Myocyte (in vitro differentiated cells): ENCODE measurements around the gene ANKRD53. TPM values are rescaled to one million over a fixed set of nuclear protein-coding genes. Genes with fewer than 3 reads are reported as not detected.

Experiments used
- DNase-seq: peaks from one replicate; pipeline ENCODE4 v3.0.0-alpha.2; 2012; ENCODE audit warnings: low read depth
- total RNA-seq: library from RNA; depleted of rRNA; stranded (reverse); fragments of >200 nt; gene quantifications from 2 replicates; pipeline ENCODE4 v1.2.3, GENCODE V29; 2014

Gene ANKRD53
- total RNA-seq, 1 donor from 2014 or later, result 1.5 TPM

DNA sequence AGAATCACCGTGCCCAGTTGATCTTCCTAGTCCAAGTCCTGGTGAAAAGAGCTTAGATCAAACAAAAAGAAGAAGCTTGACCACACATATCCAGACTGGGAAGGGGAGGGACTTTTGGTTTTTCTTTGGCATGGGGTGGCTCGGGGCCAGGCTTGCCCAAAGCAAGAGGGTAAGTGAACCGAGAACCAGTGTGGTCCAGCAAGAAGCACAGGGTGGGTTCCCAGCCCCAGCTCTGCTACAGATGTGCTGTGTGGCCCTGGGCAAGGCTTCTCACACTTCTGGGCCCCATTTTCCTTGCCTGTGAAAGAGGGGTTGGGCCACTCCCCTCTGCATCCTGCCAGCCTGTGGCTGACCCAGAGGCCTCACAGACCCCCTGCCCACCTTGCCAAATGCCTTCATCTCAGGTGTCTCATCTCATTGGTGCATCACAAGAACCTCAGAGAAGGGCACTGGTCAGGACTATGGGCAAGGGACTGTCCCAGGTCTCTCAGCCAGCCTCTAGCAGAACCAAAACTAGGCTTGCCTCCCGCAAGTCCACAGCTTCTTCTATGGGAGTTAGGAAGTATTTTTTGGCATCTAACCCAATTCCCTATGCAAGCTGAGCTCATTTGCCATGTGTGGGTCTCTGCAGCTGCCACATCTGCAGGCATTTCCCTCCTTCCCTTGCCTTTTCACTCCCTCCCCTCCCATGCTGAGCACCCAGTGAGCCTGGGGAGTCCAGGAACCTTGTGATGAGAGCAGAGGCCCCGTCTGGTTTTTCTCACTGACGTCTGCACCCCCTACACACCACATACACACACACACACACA lies 35.8 kb upstream of the ANKRD53 start:
- peak; percentile 58 for DNase-seq

DNA sequence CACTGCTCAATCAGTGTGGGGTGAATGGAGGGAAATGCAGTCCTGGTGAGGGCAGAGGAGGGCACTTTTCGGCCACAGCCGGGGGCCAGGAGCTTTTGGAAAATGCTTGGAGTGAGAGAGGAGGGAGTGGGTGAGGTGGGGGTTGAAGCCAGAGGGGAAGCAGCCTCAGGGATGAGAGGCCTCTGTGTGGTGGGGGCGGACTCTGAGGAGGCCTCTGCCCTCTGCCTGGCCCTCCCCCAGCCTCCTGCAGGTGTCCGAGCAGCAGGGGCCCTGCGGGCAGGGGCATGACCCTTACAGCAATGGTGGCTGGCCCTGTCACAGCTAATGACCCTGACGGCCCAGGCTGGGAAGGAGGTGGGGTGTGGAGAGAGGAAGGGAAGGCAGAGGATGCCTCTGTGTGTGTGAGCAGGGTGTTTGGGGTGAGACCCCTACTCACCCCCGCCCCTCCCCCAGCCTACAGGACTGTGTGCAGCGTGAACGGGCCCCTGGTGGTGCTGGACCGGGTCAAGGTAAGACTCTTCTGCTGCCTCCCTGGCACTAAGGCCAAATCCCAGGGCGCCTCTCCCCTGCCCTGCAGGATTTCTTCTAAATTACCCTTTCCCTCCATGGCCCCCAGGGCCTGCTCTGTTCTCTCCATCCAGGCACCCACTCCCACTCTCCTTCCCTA lies 35.1 kb upstream of the ANKRD53 start:
- DNase-seq, result no peak

DNA sequence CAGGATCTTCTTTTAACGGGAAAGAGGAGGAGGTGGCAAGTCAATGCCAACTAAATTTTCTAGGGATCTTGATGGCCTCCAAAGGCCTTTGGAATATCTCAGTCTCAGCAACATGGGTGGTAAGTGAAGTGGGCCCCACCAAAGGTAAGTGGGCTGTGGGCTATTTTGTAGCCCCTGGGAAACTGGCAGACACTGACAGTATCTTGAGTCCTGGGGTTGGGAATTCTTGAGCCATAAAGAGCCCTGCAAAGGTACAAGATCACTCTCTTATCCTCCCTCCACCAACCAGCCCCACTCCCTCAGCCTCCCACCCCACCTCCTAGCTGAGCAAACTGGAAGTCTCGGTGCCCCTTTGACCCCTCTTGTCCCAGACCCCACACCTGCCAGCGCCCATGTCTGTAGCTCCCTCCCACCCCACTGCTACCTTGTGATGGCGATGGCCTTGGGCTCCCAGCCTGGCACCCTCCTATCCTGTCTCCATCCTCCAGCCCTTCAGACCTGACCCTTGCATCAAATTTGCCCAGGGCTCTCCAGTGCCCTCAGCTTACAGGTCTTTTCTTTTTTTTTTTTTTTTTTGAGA lies 34.2 kb upstream of the ANKRD53 start:
- no peak for DNase-seq

DNA sequence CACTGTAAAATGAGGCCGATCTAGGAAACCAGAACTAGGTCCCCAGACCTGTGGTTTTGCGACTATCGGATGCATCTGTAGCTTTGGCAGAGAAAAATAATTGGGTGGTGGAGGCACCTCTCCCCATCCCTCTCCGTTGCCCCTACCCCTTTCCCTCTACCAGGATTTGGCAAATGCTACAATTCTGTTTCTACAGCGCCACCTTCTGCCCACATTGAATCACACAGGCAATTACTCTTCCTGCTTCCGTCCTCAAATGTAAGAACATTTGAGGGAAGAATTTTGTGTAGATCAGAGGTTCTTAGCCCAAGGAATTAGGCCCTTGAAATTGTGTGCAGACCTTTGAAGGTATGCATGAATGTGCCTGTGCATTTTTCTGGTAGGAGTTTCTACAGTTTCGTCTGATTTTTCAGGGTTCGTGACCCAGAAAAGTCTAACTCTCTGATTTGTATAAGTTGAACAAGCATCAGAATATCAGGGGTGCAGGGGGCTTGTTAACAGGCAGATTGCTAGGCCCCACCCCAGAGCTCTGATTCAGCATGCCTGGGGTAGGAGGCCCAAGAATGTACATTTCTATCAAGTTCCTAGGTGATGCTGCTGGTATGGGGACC lies 31.5 kb upstream of the ANKRD53 start:
- peak; percentile 74 for DNase-seq

DNA sequence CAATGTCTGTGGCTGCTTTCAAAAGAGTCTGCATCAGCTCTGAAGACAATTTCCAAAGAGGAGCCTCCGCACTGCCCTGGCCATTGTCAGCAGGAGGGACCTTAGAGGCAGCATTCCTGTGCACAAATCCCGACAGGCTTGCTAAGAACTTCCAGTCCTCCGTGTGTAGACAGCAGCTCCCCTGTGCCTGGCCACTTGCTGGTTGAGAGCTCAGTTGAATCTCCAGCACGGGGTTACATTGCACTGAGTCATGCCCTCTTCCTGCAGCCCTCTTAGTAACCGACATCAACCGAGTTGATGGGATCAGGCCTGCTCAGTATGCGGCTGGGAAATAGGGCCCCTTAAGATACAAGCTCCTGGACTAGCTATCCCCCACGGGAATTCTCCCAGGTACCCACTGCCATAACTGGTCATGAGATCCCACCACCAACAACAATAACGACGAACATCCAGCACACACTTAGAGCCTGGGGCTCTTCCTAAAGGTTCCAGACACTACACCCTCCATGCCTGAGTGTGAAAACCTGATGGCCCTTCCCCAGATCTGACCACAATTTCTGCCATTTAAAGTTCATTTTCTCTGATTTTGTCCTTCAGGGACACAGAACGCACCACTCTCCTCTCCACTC lies 30.8 kb upstream of the ANKRD53 start:
- no peak for DNase-seq

DNA sequence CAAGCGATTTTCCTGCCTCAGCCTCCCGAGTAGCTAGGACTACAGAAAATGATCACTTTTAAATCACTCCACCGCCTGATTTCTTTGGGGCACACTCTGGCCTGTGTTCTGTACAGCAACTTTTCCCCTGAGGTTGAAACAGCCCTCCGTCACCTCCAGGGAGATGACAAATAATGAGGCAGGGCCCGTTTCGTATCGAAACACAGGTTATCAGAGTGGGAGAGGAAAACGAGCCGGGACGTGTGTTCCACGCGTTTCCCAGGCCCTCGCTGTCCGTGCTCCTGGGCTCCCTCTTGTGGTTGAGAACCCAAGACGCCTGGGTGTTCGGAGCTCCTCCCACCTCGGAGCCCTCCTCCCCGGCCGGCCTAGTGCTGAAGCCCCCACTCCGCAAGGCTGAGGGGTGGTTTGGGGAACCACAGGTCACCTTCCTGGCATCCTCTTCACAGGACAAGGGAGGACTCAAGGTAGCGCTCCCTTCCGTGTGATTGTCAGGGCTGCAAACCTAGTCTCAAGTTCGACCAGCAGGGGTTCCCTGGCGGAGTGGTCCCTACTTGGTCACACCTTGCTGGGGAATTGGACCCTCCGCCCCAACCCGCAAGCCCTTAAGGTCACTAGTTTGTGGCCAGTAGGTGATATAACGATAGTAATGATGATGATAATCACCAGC lies 30.0 kb upstream of the ANKRD53 start:
- DNase-seq, result peak; percentile 83

DNA sequence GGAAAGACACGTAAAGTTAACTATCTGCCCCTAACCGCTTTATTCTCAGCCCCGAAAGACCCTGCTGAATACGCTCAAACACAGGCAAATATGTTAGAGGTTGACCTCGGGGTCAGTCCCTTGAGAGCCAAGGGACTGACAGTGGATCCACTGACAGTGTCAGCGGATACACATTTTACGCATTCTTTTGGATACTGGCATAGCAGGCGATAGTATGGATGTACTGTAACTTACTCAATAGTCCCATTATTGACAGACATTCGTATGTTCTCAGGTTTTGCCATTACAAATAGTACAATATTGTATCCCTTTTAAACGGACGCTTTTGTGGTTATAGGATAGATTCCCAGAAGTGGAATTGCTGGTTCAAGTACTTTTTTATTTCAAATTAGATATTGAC lies 29.3 kb upstream of the ANKRD53 start:
- DNase-seq, result no peak

DNA sequence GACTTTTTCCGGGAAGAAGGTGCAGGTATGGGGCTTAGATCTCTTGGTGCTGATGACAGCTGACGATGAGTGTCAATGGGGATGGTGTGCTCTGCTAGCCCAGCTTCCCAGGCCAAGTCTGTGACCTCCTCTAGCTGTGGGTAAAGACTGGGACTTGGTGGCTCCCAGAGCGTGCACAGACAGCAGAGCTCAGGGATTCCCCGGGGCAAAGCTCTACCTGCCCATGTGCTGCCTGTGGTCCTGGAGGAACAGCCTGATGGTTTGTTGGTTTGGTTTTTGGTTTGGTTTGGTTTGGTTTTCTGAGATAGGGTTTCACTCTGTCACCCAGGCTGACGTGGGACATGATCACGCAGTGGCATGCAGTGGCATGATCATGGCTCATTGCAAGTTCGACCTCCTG lies 23.5 kb upstream of the ANKRD53 start:
- DNase-seq, result no peak

DNA sequence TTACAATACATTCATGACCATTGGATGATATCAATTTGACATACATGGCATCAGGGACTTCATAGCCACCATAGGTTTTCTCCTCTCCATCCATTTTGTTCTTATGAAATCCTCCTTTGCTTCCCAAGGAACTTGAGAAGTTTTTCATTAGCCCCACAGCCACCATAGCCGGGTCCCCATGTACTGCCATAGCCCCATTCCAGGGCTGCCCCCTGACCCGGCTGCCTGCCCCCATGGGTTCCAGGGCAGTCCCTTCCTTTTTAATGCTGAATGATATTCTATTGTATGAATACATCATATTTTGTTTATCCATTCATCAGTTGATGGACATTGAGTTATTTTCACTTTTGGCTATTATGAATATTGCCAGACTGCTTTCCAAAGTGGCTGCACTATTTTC lies 22.3 kb upstream of the ANKRD53 start:
- DNase-seq, result no peak

DNA sequence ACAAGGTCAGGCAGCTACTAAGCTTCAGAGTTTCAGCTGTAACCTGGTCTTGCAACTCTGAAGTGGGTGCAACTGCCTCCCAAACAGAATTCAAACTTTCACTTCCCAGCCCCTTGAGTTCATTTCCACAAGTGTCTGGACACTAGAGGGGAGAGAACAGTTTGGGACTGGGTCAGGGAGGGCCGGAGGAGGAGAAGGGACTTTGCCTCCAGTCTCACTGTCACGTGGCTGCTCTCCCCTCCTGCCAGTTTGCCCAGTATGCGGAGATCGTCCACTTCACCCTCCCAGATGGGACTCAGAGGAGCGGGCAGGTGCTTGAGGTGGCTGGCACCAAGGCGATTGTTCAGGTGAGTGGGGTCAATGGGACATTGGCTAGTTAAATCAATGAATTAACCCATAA lies 20.6 kb upstream of the ANKRD53 start:
- no peak for DNase-seq

DNA sequence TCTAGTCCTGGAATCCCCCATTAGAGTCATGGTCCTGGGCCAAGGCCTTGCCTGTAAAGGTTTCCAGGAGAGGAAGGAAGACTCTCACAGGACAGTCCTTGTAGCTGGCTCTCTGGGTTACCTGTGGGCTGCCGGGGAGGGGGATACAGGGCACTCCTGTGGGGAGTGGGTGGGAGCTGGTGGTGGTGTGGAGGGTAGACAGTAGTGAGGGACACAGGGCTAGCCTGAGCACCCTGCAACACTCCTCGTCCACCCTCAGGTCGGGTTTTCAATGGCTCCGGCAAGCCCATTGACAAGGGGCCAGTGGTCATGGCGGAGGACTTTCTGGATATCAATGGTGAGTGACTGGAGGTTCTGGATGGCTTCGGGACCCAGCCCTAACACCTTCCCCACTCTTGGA lies 19.7 kb upstream of the ANKRD53 start:
- no peak for DNase-seq

DNA sequence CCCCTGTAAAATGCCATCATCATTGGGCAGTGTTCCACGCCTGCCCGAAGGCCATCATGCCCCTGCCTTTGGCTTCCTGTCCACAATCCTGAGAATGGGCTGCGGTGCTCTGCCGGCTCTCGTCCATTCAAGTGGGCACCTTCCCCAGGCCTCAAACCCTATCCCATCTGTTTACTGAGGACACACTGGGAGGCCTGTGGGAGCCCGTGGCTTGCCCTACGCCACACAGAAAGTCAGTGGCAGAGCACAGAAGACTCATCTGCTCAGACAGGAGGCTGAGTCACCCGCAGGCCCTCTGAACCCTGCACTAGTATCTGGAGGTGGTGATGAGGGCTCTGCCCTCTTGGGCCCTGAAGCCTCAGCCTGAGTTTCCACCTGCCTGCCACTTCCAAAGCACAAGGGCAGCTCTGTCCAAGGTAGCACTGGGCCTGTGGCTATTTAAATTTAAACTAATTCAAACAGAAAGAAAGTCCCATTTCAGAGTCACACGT lies 19.1 kb upstream of the ANKRD53 start:
- DNase-seq, result peak; percentile 13

DNA sequence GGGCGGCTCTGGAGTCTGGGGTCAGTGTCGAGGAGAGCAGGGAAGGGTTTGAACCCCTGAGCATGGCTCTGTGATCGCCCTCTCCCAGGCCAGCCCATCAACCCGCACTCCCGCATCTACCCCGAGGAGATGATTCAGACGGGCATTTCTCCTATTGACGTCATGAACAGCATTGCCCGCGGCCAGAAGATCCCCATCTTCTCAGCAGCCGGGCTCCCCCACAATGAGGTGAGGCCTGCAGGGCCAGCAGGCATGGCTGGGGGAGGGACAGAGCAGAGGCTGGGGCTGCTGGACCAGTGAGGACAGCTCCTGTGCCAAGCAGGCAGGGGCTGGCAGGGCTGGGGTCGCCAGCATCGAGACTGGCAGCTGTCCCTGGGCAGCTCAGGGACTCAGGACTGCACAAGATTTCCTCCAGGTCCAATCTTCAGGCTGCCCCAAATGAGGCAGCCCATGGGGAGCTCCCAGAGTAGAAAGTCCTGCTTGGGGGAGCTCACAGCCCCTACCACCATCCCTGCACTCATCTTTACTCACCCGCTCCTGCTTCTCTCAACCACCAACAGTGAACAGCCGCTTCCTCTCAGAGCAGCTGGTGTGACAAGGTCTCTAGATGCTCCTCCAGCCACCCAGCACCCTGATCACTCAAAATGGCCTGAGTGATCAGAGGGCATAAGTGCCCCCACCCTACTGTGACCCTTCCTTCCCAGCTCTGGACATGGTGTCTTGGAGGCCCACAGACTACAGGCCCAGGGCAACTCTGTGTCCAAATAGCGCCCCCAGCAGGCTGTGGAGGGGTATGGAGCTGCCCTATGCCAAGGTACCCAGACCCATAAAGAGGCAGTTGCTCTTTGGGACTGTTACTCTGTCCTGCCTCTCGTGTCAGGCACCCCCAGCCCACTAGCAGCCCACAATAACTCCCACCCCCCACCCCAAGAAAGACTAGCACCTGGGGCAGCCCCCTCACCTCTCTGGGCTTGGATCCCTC lies 18.3 kb upstream of the ANKRD53 start:
- no peak for DNase-seq

DNA sequence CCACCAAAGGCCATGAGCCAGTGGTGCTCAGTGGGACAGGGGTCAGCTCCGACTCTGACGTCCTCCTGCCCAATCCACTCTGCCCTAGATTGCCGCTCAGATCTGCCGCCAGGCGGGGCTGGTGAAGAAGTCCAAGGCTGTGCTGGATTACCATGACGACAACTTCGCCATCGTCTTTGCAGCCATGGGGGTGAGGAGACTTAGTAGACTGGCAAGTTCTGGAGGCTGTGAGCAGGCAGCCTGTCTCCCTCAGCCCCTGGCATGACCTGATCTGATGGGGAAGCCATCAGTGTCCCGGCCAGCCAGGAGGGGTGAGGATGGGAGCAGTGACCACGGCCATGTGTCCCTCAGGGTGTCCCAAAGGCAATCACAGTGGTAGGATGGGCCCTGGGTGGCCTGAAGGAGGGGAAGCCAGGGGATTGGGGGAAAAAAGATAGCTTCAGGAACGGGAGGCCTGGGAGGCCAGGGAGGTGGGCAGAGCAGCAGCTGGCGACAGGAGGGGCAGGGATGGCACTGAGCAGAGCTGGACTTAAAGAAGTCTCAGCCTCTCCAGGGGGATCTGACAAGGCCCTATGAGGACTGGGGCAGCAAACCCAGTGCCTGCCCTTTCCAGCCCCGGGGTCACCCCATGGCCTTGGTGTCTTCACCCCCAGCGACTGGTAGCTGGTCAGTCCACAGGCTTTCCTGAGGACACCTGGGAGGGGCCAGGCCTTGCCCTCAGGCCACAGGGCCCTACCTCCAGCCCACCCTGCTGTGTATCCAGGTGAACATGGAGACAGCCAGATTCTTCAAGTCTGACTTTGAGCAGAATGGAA lies 17.4 kb upstream of the ANKRD53 start:
- DNase-seq, result no peak

DNA sequence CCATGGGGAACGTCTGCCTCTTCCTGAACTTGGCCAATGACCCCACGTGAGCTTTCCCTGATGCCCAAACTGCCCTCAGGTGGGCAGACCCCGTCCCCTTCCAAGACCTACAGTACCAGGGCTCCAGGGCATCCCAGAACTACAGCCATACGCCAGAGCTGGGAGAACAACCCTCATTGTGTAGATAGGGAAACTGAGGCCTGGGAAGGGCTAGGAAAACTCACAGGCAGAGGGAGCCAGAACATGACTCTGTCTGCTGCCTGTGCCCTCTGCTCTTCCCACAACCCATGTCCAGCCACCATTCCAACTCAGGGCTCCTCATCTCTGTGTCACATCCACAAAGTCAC lies 16.8 kb upstream of the ANKRD53 start:
- DNase-seq, result no peak

DNA sequence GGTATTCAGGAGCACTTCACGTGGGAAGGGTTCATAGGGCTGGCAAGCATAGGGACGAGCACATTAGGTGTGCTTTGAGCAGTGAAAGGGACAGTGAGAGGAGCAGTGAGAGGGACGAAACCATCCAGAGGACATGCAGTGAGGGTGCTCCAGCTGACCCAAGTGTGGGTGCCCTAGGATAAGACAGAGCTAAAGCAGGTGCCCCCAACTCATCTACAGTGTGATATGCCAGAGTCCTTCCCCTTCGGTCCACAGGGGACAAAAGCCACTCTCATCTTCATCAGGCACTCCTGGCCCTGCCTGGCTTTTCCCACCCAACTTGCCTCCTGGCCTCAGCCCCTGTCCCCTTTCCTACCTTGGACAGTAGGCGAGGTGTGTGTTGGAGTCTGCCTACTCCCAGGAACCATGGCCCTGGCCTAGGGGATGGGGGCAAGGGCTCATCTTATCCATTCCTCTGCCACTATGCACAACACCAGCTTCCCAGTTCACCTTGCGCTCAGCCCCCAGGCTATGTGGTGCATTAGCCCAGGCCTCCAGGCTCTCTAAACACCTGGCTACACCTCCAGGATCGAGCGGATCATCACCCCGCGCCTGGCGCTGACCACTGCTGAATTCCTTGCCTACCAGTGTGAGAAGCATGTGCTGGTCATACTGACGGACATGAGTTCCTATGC lies 16.1 kb upstream of the ANKRD53 start:
- DNase-seq, result no peak

DNA sequence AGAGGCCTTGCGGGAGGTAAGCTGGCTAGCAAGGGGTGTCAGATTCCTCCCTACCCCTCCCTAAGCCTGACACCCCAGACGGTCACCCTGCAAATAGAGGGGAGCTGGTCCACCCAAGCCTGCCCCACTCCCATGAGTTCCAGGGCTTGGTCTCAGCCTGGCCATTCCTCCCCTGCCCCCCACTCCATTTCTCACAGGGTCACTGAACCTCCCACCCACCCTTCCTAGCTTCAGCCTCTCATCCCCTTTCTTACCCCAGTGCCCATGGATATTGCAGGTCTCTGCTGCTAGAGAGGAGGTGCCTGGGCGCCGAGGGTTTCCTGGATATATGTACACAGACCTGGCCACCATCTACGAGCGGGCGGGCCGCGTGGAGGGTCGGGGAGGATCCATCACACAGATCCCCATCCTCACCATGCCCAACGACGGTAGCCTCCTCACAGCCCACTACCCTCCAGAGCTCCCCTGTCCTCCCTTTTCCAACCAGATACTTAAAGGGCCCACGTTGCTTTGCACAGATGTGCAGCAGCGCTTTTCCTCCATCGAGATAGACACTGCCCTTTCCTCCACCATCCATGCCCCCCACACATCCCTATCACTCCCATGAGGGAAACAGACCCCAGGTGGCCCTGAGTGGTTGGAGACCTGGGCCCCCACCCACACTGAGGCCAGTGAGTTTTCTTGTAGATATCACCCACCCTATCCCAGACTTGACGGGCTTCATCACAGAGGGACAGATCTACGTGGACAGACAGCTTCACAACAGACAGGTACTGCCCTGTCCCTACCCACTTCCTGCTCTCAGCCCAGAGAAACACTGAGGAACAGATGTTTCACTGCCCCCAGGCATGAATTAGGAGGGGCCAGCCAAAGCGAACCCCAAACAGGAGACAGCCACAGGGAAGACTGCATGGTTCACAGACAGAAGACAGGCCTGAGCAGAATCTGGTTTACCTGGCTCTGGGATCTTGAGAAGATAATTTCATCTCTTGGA lies 15.2 kb upstream of the ANKRD53 start:
- DNase-seq, result no peak
